Measurements from ENCODE around the gene PSPN. TPM values are rescaled to one million over a fixed set of nuclear protein-coding genes. Genes with fewer than 3 reads are reported as not detected.
A peak's percentile ranks its signal among the peaks of the same experiment; 100 is the strongest.

PSPN gene
- total and polyA plus RNA-seq, 9 of the 15 experiments (the other 6 are each of a cell fraction or from before 2014, with no cell fraction given): 0.21 to 1.1 (median 0.58) TPM

GRCh38 chr19:6424939-6425731 is 49.4 kb upstream of the PSPN start (continued):
- TF ChIP-seq KAT7 (CRISPR knock-in tag; IDR thresholded peaks at IDR 0.05; ENCODE audit: borderline replicate concordance): peak; percentile 84; the same call in 1 of the 2 replicates
- peak; percentile 82 for TF ChIP-seq GABPB1 (CRISPR knock-in tag; IDR thresholded peaks at IDR 0.05)
- no peak for TF ChIP-seq MCM2 (IDR thresholded peaks at IDR 0.05; ENCODE audit: low read depth)
- TF ChIP-seq ZNF121 (CRISPR knock-in tag; conservative IDR thresholded peaks at IDR 0.05): no peak
- peak; percentile 100 for TF ChIP-seq MGA (IDR thresholded peaks at IDR 0.05)
- no peak for TF ChIP-seq HNRNPK (IDR thresholded peaks at IDR 0.05; ENCODE audit: low read depth, low read length, poor library complexity, severe bottlenecking)
- TF ChIP-seq TBL1XR1 (IDR thresholded peaks at IDR 0.05; ENCODE audit: low read length in 2 of 2): peak in 1 of 2 experiments; percentile 28; a peak in 1 of 4 replicates
- TF ChIP-seq ZNF354B (CRISPR knock-in tag; IDR thresholded peaks at IDR 0.05): peak; percentile 57; the same call in 1 of the 2 replicates
- TF ChIP-seq MXI1 (IDR thresholded peaks at IDR 0.05; ENCODE audit: low read depth, low read length): no peak
- no peak for TF ChIP-seq RBM34 (IDR thresholded peaks at IDR 0.05; ENCODE audit: borderline replicate concordance, insufficient read depth, low read length)
- TF ChIP-seq NR2F6 (CRISPR knock-in tag; IDR thresholded peaks at IDR 0.05): no peak
- no peak for TF ChIP-seq PTTG1 (tag; IDR thresholded peaks at IDR 0.05; ENCODE audit: low read depth)
- TF ChIP-seq HBP1 (CRISPR knock-in tag; IDR thresholded peaks at IDR 0.05): 0 out of 2 replicates have a peak, but pooled peaks have one; percentile 57
- TF ChIP-seq CCNT2 (IDR thresholded peaks at IDR 0.05; ENCODE audit: borderline replicate concordance, extremely low read depth, insufficient read length, low read depth, low read length): no peak
- TF ChIP-seq SMAD3 (CRISPR knock-in tag; conservative IDR thresholded peaks at IDR 0.05): peak; percentile 71; the same call in 1 of the 2 replicates
